Left colon (tissue), 2 donors: Measurements from ENCODE around the gene ZNF286A. TPM values are rescaled to one million over a fixed set of nuclear protein-coding genes. Genes with fewer than 3 reads are reported as not detected.
A peak's percentile ranks its signal among the peaks of the same experiment; 100 is the strongest.
"Not testable (repeated sequence)": the region's sequence is repeated elsewhere in the genome, so short reads cannot be mapped to it uniquely, and the experiment has no call there.

Experiments
- ATAC-seq: fragments of 200-7000 bp; cut with Tn5 transposase; one replicate; pipeline ENCODE4 v1.9.1; 2020; ENCODE audit warnings: mild to moderate bottlenecking, moderate library complexity
- DNase-seq, 2 donors: peaks; one replicate each; pipeline ENCODE4 v3.0.0-alpha.2; 2020
- intact Hi-C, 2 donors: fragments of 100-400 bp; cut with DNase I in 1 of 2; cut with micrococcal nuclease in 1 of 2; formaldehyde crosslinking; loops; one replicate each; pipeline versions ENCODE4 v1.11.2 to v1.14.0; 2022; cut with DNase I, micrococcal nuclease
- total RNA-seq, 2 donors: library from RNA; stranded (reverse); fragmentation: NEBNext Ultra II Directional; extraction: Animal tissue kit (Norgen Biotek cat#: 25700); gene quantifications; one replicate each; pipeline ENCODE4 v1.2.1, GENCODE V29; 2021
- donor health status: DM: no; HTN: no; CAD: no.
- donor health status: DM: yes; HTN: yes; CAD: no.

ZNF286A gene
- total RNA-seq, 2 donors from 2014 or later: 6.4 to 10.0 TPM

- intact Hi-C loops: not testable (repeated sequence)
- ATAC-seq: peak; percentile 87
- peak; percentile 72 to 88 for DNase-seq
Measured at GRCh38 chr17:15683824-15684478, 15.6 kb upstream of the ZNF286A start, which contains the start of gene TRIM16. Gene TRIM16, minus strand, starts transcription at chr17:15684311. Its CDS starts 32,702 bp downstream, at chr17:15651609.

GRCh38 chr17:15687494-15687893, 12.1 kb upstream of the ZNF286A start:
- intact Hi-C loops, DNase-seq, ATAC-seq: not testable (repeated sequence)

GRCh38 chr17:15698967-15699366, 585 bp upstream of the ZNF286A start:
- DNase-seq, intact Hi-C loops, ATAC-seq: not testable (repeated sequence)

GRCh38 chr17:15699937-15700336, 385 bp downstream of the ZNF286A start:
- ATAC-seq: peak; percentile 40
- DNase-seq, intact Hi-C loops: not testable (repeated sequence)

GRCh38 chr17:15704239-15704638, 4.7 kb downstream of the ZNF286A start:
- ATAC-seq, intact Hi-C loops, DNase-seq: not testable (repeated sequence)

GRCh38 chr17:15704813-15705212, 5.3 kb downstream of the ZNF286A start:
- ATAC-seq, DNase-seq, intact Hi-C loops: not testable (repeated sequence)

GRCh38 chr17:15708879-15709278, 9.3 kb downstream of the ZNF286A start:
- ATAC-seq, intact Hi-C loops, DNase-seq: not testable (repeated sequence)

GRCh38 chr17:15716601-15717563, 17.3 kb downstream of the ZNF286A start:
- ATAC-seq, intact Hi-C loops, DNase-seq: not testable (repeated sequence)

- DNase-seq, intact Hi-C loops, ATAC-seq: not testable (repeated sequence)
Measured at GRCh38 chr17:15730535-15730934, 31.0 kb downstream of the ZNF286A start.

GRCh38 chr17:15731900-15732299, 32.3 kb downstream of the ZNF286A start, which contains the start of gene TBC1D26:
Gene TBC1D26, plus strand, starts transcription at chr17:15732283. Its CDS starts 3,066 bp downstream, at chr17:15735349.
- ATAC-seq, DNase-seq, intact Hi-C loops: not testable (repeated sequence)

- ATAC-seq, DNase-seq, intact Hi-C loops: not testable (repeated sequence)
Measured at GRCh38 chr17:15733174-15733789, 33.7 kb downstream of the ZNF286A start.

GRCh38 chr17:15736578-15736977, 37.0 kb downstream of the ZNF286A start:
- intact Hi-C loops, DNase-seq: not testable (repeated sequence)

GRCh38 chr17:15738066-15738465, 38.5 kb downstream of the ZNF286A start:
- intact Hi-C loops: no loop called here
- no peak for ATAC-seq
- no peak for DNase-seq

More at GRCh38 chr17:15736578-15736977, 37.0 kb downstream of the ZNF286A start:
- ATAC-seq: not testable (repeated sequence)

- ATAC-seq, intact Hi-C loops, DNase-seq: not testable (repeated sequence)
Measured at GRCh38 chr17:15739259-15739658, 39.7 kb downstream of the ZNF286A start.

GRCh38 chr17:15740041-15740440, 40.5 kb downstream of the ZNF286A start:
- intact Hi-C loops, DNase-seq, ATAC-seq: not testable (repeated sequence)

- intact Hi-C loops: no loop called here
- ATAC-seq: no peak
Measured at GRCh38 chr17:15740570-15741120, 41.1 kb downstream of the ZNF286A start.

GRCh38 chr17:15741624-15742023, 42.1 kb downstream of the ZNF286A start:
- DNase-seq (no peak), ATAC-seq (no peak)
- intact Hi-C loops: no loop called here

More at GRCh38 chr17:15740570-15741120, 41.1 kb downstream of the ZNF286A start:
- no peak for DNase-seq

- ATAC-seq: no peak
- no peak for DNase-seq
- intact Hi-C loops: no loop called here
Measured at GRCh38 chr17:15742051-15742795, 42.7 kb downstream of the ZNF286A start.
